GM19467 (cell line): ENCODE results near the gene PECR.
"Not testable (repeated sequence)": the region's sequence is repeated elsewhere in the genome, so short reads cannot be mapped to it uniquely, and the experiment has no call there.

Experiments used
- ATAC-seq: cut with Tn5 transposase; IDR thresholded peaks from one replicate; pipeline ENCODE4 v1.9.1; 2021; ENCODE audit warnings: mild to moderate bottlenecking, moderate library complexity; ENCODE audit not compliant: unreplicated experiment

PECR gene

GRCh38 chr2:216107320-216107719, 25.7 kb upstream of the PECR start:
- no peak for ATAC-seq

GRCh38 chr2:216104691-216105090, 23.1 kb upstream of the PECR start:
- ATAC-seq: no peak

- no peak for ATAC-seq
Measured at GRCh38 chr2:216103213-216103612, 21.6 kb upstream of the PECR start.

- no peak for ATAC-seq
Measured at GRCh38 chr2:216101109-216101508, 19.5 kb upstream of the PECR start.

GRCh38 chr2:216098421-216099334, 17.1 kb upstream of the PECR start:
- no peak for ATAC-seq

- no peak for ATAC-seq
Measured at GRCh38 chr2:216094701-216095100, 13.1 kb upstream of the PECR start.

GRCh38 chr2:216092646-216093045, 11.0 kb upstream of the PECR start:
- no peak for ATAC-seq

- no peak for ATAC-seq
Measured at GRCh38 chr2:216090369-216090786, 8.8 kb upstream of the PECR start.

- ATAC-seq: no peak
Measured at GRCh38 chr2:216086207-216086893, 4.7 kb upstream of the PECR start.

GRCh38 chr2:216084547-216084946, 2.9 kb upstream of the PECR start:
- ATAC-seq: no peak

GRCh38 chr2:216083464-216084281, 2.1 kb upstream of the PECR start:
- no peak for ATAC-seq

GRCh38 chr2:216082805-216083204, 1.2 kb upstream of the PECR start:
- no peak for ATAC-seq

- no peak for ATAC-seq
Measured at GRCh38 chr2:216082117-216082711, 605 bp upstream of the PECR start.

- ATAC-seq: no peak
Measured at GRCh38 chr2:216081012-216081411, 597 bp downstream of the PECR start.

- not testable (repeated sequence) for ATAC-seq
Measured at GRCh38 chr2:216080048-216080447, 1.6 kb downstream of the PECR start.

- no peak for ATAC-seq
Measured at GRCh38 chr2:216078776-216079175, 2.8 kb downstream of the PECR start.

GRCh38 chr2:216075510-216076485, 5.8 kb downstream of the PECR start:
- no peak for ATAC-seq

- ATAC-seq: no peak
Measured at GRCh38 chr2:216074794-216075193, 6.8 kb downstream of the PECR start.

- no peak for ATAC-seq
Measured at GRCh38 chr2:216074380-216074779, 7.2 kb downstream of the PECR start.

GRCh38 chr2:216073773-216074172, 7.8 kb downstream of the PECR start:
- ATAC-seq: no peak
